Sigmoid colon (tissue), 4 donors: Measurements from ENCODE around the gene PTPN3.

Source experiments
- EP300 ChIP-seq, 4 donors: sonication (generic); formaldehyde crosslinking; IDR thresholded peaks; one replicate each; pipeline ENCODE4 v1.6.1; 2017; ENCODE audit warnings: antibody characterized with exemption in 4 of 4
- POLR2AphosphoS5 ChIP-seq, 4 donors: sonication (generic); formaldehyde crosslinking; IDR thresholded peaks; one replicate each; pipeline ENCODE4 v1.6.1; 2017; ENCODE audit warnings: antibody characterized with exemption in 4 of 4
- TF ChIP-seq, protein P1 (sequence below), 4 experiments: fragments of 450-650 bp in 3 of 4; fragments of 200-600 bp in 1 of 4; IDR thresholded peaks; one replicate each; pipeline ENCODE4 v1.5.1; 2016 to 2019; ENCODE audit warnings: antibody characterized with exemption in 4 of 4, mild to moderate bottlenecking in 3 of 4, moderate library complexity in 2 of 4

DNA sequence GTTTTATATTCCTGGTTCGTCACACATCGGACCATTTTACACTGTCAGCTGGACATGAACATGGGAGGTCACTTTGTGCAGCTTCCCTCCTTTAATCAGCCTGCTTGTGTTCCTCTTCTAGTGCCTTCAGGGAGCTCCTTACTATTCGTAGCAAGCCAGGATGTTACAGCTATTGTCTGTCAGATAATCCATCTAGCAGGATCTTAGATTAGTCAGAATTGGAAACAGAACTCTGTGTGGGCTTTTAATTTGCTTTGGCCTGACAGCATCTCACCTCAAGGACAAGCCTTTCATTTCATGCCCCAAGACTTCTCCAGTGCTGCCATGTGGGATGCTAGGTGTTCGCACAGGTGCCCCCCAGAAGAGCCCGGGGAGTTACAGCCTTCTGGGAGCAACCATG is 147.1 kb downstream of the PTPN3 start:
- TF ChIP-seq, protein P1, sequence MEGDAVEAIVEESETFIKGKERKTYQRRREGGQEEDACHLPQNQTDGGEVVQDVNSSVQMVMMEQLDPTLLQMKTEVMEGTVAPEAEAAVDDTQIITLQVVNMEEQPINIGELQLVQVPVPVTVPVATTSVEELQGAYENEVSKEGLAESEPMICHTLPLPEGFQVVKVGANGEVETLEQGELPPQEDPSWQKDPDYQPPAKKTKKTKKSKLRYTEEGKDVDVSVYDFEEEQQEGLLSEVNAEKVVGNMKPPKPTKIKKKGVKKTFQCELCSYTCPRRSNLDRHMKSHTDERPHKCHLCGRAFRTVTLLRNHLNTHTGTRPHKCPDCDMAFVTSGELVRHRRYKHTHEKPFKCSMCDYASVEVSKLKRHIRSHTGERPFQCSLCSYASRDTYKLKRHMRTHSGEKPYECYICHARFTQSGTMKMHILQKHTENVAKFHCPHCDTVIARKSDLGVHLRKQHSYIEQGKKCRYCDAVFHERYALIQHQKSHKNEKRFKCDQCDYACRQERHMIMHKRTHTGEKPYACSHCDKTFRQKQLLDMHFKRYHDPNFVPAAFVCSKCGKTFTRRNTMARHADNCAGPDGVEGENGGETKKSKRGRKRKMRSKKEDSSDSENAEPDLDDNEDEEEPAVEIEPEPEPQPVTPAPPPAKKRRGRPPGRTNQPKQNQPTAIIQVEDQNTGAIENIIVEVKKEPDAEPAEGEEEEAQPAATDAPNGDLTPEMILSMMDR (IDR thresholded peaks at IDR 0.05) = no peak
- TF ChIP-seq EP300 (IDR thresholded peaks at IDR 0.05) (no peak), POLR2AphosphoS5 (IDR thresholded peaks at IDR 0.05) (no peak)
